GM18907 (cell line): ENCODE results near the gene EXTL1.
A peak's percentile ranks its signal among the peaks of the same experiment; 100 is the strongest.

ENCODE experiments used
- ATAC-seq: cut with Tn5 transposase; IDR thresholded peaks from one replicate; pipeline ENCODE4 v1.9.1; 2021; ENCODE audit warnings: mild to moderate bottlenecking, moderate library complexity; ENCODE audit not compliant: unreplicated experiment

EXTL1 gene

DNA sequence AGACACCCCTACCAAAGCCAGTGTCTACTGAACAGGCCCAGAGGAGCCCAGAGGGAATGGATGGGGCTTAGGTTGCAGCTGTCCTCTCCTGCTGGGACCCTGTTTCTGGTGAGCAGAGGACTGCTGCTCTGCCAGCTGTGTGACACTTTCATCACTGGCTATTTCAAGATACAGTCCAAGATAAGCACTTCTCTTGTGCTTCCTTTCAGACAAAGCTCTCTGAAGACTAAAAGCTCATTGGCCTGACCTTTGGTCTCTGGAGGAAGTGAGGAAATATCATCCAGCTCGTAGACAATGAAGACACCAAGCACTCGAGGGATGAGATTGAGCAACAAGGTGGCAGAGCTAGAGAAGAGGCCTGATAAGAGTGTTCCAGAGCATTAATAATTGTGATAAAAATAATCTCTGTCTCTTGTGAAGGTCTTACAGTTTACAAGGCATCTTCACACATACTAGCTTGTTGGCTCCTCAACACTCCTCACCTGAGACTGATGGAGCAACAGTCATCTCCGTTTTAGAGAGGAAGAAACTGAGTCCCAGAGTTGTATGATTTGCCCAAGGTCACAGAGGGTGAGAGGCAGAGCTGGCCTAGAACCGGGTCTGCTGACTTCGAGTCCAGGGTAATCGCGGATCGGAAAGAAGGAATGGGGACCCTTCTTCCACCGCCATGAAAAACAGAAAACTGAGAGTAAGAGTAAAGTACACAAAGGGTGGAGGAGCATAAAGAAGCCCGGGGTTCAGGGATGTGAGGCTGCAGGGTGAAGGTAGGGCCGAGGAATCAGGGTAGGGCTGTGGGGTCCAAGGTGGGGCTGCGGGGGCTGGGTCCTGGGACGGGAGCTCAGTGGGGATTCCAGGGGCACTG is 24.4 kb upstream of the EXTL1 start:
- no peak for ATAC-seq

DNA sequence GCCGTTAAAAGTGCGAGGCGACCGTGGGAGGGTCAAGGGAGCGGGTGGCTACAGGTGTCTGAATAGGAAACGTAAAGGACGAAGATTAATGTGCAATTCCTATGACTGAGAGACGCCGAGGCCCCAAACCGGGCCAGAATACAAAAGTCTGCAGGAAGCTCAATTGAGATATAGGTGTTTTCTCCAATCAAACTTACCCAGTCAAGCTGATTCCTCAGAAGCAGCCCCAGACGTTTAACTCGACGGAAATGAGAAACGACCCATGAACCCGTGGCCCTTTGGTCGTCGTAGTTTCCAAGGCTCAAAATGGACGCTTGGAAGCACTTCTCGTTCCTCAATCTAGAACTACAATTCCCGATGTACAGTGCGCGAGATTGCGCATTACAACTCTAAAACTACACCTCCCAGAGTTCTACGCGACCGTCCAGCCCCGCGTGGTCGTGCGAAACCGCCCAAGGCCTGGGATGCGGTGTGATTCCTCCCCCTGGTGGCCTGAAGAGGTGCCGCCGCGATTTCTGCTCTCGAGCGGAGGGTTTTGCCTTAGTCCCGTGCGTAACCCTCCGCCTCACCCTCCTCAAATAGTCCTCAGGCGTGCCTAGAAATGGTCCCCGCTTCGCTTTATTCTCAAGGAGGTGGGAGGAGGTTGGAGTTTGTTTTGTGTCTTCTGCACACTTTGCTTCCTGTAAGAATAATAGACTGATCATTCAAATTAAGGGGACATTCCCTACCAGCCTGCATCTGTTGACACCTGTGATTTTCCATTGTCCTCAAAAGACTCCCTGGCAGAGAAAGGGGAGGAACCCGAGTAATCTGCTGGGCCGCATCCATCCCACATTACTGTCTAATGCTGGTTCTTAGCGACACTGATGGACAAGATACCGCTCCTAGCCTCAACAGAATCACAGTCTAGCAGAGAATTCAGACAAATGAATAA is 23.5 kb upstream of the EXTL1 start, which contains the start of gene PAFAH2:
Gene PAFAH2, minus strand, starts transcription at position 236 of the 934 bp plus-strand sequence. CDS start 7,247 bp downstream, outside the sequence.
- ATAC-seq, result peak; percentile 96

DNA sequence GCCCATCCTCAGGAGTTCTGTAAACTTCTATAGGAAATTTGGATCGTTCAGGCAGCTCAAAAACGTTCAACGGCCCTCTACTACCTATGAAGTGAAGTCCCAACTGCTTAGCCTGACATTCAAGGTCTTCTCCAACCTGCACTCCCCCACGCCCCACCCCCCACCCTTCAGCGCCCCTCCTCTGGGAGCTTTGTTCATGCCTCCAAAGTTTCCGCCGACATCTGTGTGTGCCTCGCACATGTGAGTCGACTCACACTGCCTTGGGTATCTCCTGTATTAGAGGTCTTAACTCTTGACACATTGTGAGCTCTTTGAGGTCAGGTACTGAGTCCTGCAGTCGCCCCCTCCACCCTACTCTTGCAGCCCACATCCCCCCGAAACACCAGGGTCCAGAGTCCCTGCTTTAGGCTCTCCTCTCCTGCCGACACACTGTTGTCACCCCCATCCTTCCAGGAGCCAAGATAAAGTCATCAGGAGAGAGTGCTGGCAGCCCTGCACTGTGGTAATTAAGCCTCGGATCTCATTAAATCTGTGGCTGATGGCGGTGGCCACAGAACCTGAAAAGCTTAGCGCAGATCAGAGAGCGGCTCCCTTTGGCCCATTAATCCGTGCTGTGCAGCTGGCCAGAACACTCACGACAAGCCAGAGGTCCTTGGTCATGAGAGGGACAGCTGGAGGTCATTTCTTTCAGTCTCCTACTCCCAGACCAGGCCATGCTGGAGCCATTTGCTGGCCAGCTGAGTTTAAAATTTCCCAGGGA is 22.4 kb upstream of the EXTL1 start:
- no peak for ATAC-seq

DNA sequence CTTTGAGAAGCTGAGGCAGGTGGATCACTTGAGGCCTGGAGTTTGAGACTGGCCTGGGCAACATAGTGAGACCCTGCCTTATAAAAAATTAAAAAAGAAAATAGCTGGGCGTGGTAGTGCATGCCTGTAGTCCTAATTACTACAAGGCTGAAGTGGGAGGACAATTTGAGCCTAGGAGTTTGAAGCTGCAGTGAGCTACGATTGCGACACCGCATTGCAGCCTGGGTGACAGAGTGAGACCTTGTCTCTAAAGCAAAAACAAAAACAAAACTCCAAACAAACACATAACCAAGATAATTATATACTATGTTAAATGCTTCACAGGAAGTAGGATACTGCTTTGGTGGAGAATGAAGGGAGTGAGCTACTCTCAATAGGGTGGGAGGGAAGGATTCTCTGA is 18.3 kb upstream of the EXTL1 start:
- ATAC-seq, result no peak

DNA sequence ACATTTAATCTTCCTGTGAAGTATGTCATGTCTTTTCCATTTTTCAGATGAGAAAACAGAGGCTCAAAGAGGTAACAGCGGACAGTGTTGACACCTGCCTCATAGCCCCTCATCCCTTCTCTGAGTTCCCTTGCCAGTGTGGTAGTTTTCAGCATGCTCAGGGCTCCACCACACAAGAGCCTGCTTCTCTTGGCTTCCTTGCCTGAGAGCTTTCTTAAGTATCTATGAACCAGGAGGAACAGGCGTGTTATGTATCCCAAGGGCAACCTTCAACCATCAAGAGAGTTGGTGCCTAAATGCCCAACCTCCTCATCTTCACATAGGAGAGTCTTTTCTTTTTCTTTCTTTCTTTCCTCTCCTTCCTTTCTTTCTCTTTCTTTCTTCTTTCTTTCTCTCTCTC is 17.8 kb upstream of the EXTL1 start:
- ATAC-seq, result no peak

DNA sequence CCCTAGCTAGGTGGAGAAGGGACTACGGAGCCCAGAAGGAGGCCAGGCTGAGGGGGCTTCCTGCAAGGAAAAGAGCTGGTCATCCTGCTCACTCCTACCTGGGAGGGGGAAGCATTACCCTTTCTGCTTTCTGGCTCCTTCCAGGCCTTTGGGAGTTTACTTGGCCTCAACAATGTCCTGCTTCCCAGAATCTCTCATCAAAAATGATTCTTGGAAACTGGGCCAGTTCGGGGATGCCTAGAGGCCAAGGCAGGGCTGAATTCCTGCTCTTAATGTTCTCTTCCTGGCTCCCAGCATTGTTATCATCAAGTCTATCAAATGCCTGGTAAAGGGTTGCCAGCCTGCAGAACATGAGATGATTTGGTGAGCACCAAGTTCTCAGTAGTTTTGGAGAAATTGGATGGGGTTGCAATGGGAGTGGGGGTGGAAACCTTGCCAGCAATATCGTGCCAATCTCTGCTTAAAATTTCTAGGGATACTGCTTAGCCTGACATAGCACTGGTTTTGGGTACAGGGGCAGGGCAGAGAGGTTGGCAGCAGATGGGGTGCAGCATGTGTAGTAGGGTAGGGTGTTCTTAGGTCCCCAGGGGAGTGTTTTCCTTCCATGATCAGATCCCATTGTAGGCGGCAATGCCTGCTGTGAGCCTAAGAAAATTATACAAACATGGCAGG is 16.0 kb upstream of the EXTL1 start:
- no peak for ATAC-seq

DNA sequence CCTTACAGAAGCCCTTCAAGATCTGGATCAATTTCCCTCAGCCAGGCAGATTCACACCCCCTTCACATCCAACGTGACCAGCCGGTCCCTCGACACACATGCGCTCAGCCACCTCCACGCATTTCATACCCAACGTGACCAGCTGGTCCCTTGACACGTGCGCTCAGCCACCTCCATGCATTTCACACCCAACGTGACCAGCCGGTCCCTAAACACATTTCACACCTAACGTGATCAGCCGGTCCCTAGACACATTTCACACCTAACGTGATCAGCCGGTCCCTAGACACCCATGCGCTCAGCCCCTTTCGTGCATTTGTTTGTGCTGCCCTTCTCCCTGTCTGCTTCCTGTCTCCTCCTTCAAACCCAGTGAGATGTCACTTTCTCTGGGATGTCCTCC is 14.9 kb upstream of the EXTL1 start:
- ATAC-seq, result no peak

DNA sequence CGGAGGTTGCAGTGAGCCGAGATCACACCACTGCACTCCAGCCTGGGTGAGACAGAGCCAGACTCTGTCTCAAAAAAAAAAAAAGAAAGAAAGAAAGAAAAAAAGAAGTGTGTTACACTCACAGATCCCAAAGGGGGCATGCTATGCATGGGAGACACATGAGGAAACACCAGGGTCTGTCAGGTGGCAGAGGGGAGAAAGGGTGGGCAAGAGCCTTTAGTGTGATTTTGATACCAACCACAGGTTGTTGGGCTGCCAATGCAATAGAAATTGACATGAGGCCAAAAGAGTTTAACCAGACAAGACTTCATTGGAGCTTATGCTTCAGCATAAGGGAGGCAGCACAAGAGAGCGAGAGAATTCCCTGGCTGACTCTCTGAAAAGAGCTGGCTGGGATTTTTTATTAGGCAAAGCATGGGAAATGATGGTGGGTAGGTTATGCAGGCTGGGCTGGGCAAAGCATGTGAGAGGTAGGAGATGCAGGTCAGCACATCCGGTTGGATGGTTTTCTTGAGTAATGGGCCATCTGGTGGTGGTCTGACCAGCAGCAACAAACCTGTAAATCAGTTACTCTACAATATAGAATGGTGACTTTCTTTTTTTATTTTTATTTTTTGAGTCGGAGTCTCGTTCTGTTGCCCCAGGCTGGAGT is 11.7 kb upstream of the EXTL1 start:
- ATAC-seq, result no peak

DNA sequence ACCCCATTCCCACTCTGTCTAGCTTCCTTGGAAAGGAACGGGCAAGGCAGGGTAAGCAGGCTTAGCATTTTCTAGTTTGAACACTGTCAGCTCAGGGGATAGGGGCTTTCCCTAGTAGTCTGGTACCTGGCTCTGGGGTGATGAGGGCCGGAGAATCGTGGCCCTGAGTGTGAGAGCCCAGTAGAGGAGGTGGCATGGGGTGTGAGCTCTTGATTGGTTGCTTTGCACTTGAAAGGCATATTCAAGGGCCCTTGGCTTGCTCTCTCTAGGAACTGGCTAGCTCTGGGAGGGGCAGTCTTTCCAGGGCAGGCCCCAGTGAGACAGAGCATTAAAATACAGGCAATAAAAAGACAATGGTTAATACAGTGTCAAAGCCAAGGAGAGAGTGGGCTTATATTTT is 10.8 kb upstream of the EXTL1 start:
- no peak for ATAC-seq

DNA sequence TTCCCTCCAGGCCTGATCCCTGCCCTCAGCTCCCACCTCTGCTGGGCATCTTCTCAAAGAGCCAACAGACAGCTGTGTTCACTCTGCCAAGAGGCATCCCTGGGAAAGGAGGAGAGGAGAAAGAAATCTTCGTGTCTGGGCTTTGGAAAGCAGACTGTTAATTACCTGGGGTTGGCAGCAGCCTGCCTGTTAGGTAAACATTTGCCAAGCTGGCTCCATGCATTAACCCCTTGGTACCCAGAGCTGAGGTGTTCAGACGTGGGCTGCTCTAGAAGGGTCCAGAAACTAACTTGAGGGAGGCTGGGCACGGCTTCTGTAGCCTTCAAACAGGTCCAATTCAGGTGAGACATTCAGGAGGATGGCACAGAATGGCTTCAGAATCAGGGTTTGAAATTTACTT is 8.7 kb upstream of the EXTL1 start:
- no peak for ATAC-seq

DNA sequence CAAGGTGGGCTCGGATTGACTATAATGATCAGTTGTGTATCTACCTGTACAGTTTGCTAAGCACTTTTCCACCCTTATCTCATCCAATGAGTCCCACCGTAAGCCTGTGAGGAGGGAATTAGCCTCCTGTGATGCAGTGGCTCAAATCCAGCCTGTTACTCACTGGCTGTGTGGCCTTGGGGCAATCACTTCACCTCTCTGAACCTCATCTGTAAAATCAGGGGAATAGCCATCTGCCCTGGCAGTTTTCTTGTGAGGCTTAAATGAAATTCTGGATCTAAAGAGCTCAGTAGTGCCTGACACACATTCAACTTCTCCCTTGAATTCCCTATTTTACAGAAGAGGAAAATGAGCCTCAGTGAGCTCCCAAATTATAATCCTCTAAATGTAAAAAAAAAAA is 7.4 kb upstream of the EXTL1 start:
- ATAC-seq, result no peak

DNA sequence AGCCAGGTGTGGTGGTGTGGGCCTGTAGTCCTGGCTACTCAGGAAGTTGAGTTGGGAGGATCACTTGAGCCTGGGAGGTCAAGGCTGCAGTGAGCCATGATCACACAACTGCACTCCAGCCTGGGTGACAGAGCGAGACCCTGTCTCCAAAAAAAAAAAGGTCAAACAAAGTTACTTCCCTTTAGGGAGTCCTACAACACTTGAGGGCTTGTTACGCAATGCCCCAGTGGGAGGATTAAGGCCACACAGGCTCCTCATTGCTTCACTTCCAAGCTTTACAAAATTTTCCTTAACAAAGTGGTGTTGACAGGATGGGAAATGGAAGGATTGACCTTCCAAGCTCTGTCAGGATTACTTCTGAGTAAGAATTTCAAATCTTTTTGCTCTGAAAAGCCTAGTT is 6.2 kb upstream of the EXTL1 start:
- ATAC-seq, result no peak

DNA sequence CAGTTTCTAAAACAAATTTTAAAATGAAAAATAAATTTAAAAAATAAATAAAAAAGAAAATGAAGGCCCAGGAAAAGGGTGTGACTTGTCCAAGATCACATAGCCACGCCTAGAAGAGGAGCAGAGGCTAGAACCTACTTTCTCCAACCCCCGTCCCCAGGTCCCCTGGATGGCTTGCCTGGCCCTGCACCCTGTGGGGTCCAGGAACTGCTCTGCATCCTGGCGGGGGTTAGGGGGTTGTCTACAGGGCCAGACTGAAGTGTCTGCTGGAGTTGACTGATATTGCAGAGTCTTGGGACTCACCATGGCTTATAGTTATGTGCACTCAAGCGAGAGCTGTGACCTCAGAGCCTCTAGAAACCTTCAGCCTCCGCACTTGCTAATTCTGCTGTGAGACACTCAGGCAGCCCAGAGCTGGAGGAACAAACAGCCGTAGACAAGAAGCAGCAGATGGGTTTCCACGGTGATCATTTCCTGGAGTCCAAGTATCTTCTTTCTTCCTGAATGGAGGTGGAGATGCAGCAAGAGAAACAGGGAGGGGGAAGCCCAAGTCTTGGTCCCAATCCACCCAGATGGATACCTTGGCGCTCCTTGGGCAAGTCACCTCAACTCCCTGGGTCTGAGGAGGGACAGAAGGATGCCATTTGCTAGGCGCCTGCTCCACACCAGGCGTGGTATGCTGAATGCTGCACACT is 5.2 kb upstream of the EXTL1 start:
- ATAC-seq, result no peak

DNA sequence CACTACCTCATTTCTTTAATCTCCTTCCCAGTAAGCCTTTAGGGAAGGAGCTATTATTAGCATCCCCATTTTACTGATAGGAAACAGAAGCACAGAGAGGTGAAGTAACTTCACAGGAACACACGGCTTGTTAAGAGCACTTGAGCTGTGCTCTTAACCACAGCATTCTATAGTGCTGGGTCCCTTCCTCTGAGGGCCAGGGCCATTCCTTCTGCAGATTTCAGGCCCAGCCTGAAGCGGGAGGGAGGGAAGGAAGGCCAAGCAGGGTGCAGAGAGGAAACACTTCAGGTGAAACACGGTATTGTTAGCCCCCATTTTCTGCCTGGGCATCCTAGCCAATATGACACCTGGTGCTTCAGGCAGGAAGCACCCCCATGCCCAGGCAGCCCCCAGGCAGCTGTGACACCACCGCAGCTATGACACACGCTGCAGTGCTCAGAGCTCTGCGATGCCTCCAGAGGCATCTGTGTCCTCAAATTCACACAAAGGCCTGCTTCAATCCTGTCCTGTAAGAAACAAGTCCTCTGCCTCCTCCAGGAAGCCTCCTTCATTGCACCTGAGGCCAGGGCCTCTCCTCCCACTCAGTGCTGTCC is 4.5 kb upstream of the EXTL1 start:
- ATAC-seq, result no peak

DNA sequence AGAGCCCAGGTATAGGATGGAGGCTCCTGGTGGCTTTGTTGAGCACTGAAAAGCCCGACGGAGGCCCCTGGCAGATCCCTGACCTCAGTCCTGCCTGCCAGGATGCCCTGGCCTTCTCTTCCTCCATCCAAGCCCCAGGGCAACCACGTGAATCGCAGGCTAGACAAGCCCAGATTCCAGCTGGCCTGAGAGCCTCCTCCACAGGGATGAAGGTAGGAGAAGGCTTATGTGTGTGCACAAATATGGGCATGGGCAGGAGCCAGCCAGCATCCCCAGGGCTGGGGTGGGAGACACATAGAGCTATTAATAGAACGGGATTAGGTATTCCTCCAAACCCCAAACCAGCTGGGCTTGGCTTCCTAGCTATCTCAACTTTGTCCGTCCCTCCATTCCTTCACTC is 4.0 kb upstream of the EXTL1 start:
- ATAC-seq, result no peak

DNA sequence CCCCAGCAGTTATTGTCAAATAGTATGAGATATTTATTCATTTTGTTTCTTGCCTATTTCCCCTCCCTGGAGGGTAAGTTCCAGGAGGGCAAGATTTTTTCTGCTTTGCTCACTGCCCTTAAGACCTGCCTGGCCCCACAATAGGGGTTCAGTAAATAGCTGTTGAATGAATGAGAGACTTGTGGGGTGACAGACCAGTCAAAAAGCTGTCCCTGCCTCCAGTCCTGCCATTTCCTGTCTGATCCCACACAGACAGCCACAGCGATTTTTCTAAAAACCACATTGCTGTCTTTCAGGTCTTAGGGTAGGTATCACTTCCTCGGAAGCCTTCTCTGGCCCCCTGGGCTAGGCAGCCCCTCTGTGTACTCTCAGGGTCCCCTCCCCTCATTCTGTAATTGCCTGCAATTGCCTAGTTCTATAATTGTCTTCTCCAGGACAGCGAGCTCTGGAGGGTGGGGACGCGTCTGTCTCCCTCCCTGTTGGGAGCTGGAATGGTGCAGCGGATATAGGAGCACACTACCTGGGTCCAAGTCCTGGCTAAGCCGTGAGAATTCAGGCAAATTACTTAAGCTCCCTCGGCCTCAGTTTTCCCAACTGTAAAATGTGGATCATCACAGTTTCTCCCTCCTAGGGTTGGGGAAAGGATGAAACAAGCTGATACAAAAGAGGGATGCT is 1.8 kb upstream of the EXTL1 start:
- no peak for ATAC-seq

DNA sequence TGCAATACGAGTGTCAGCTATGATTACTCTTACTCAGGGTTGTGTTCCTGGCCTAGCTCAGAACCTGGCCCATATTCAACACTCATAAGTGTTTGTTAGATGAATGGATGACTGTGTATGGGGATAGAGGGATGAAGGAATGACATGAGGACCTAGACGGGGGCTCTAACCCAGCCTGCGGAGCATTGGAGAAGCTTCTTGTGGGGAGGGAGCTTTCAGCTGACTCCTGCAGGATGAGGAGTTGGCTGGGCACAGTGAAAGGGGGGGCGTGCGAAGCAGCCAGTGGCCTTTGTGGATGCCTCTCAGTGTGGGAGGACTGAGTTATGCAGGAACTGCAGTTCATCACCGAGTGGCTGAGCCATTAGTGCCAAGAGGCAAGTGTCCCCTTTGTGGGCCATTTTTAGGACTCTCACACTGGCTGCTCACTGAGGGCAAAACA is 1.2 kb upstream of the EXTL1 start:
- no peak for ATAC-seq

DNA sequence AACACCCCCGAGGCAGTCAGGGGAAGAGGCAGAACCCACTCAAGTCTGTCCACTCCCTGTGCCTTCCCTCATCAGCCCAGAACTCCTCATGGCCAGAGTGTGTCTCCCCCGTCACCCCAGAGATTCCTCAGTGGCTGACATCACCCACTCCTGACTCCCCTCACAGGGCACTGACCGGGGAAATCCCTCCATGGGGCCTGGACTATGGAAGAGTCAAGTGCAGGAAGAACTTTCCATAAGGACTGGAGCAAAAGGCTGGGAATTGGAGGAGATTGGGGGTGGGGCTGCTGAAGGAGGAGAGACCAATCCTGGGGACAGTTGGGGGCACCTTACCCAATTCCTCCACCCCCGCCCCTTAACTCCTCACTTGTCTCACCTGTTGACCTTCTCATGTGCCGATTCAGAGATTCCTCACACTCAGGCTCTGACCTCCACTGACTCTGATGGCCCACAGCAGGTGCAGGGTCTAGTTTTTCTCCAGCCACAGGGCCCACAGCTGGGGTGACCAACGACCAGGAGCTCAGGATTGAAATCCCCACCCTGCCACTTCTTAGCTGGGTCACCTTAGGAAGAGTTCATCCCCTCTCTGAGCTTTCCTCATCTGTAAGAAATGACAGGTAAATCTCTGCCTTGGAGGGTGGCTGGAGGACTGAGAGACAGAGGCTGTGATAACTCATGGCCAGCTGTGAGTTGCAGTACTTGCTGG is 481 bp upstream of the EXTL1 start:
- ATAC-seq, result no peak
